SK-N-SH (cell line): ENCODE measurements around the gene ANKS1B. TPM values are rescaled to one million over a fixed set of nuclear protein-coding genes. Genes with fewer than 3 reads are reported as not detected.

Source experiments
- CTCF ChIA-PET: fragments of 300-600, 350-600 bp; formaldehyde crosslinking; extraction: SDS; loops from one replicate; lab custom pipeline; 2021; lab: Yijun Ruan, JAX
- POLR2A ChIA-PET: fragments of 350-600 bp; sonication (Branson Sonifier 250); formaldehyde crosslinking; extraction: SDS; loops from one replicate; lab custom pipeline; 2020; ENCODE audit warnings: antibody characterized with exemption, inconsistent platforms; lab: Yijun Ruan, JAX
- DNase-seq: peaks from one replicate; pipeline ENCODE4 v3.0.0; 2012
- H2AFZ ChIP-seq: fragments of 200-600 bp; sonication (generic); 2 replicates; pipeline ENCODE4 v1.8.1; 2016; ENCODE audit warnings: antibody characterized with exemption, mild to moderate bottlenecking, low read depth
- H3F3A ChIP-seq: fragments of 200-600 bp; sonication (generic); replicated peaks from 2 replicates; pipeline ENCODE3; 2016; ENCODE audit warnings: antibody characterized with exemption, mild to moderate bottlenecking; ENCODE audit not compliant: insufficient read depth
- H3K27ac ChIP-seq, 2 experiments: fragments of 200-500 bp in 1 of 2; fragments of 200-600 bp in 1 of 2; sonication (Bioruptor generic) in 1 of 2; sonication (generic), shearing (Covaris generic) in 1 of 2; 2 replicates each; pipeline versions ENCODE4 v1.5.1 to v1.6.1; 2014 to 2016; ENCODE audit warnings: low read depth in 2 of 2, inconsistent platforms in 1 of 2, low read length in 1 of 2, mild to moderate bottlenecking in 1 of 2, mixed read lengths in 1 of 2
- H3K27me3 ChIP-seq: fragments of 200-600 bp; sonication (generic), shearing (Covaris generic); 2 replicates; pipeline ENCODE4 v1.6.1; 2016; ENCODE audit warnings: mixed run types; ENCODE audit not compliant: insufficient read depth
- H3K36me3 ChIP-seq, 2 experiments: fragments of 200-500 bp in 1 of 2; fragments of 200-600 bp in 1 of 2; sonication (Bioruptor generic) in 1 of 2; sonication (generic) in 1 of 2; replicated peaks in 1 of 2; 2 replicates each; pipeline versions ENCODE3 to v1.5.1; 2014 to 2016; ENCODE audit warnings: low read length in 1 of 2, mild to moderate bottlenecking in 1 of 2; ENCODE audit not compliant: insufficient read depth in 2 of 2, control insufficient read depth in 1 of 2
- H3K4me1 ChIP-seq, 2 experiments: fragments of 200-500 bp in 1 of 2; fragments of 200-600 bp in 1 of 2; sonication (Bioruptor generic) in 1 of 2; sonication (generic), shearing (Covaris generic) in 1 of 2; 2 replicates each; pipeline versions ENCODE4 v1.5.1 to v1.6.1; 2014 to 2016; ENCODE audit warnings: low read depth in 1 of 2, low read length in 1 of 2, mixed run types in 1 of 2; ENCODE audit not compliant: insufficient read depth in 2 of 2, control insufficient read depth in 1 of 2
- H3K4me2 ChIP-seq: fragments of 200-600 bp; sonication (generic), shearing (Covaris generic); 2 replicates; pipeline ENCODE4 v1.6.1; 2017; ENCODE audit warnings: mixed run types
- H3K4me3 ChIP-seq, 2 experiments: fragments of 200-500 bp in 1 of 2; fragments of 200-600 bp in 1 of 2; sonication (Bioruptor generic) in 1 of 2; sonication (generic), shearing (Covaris generic) in 1 of 2; 2 replicates each; pipeline versions ENCODE4 v1.5.1 to v1.8.1; 2014 to 2016; ENCODE audit warnings: low read depth in 2 of 2, inconsistent platforms in 1 of 2, low read length in 1 of 2, mild to moderate bottlenecking in 1 of 2, mixed read lengths in 1 of 2, moderate library complexity in 1 of 2
- H3K79me2 ChIP-seq: fragments of 200-600 bp; sonication (generic); 2 replicates; pipeline ENCODE4 v1.8.1; 2017; ENCODE audit warnings: mild to moderate bottlenecking; ENCODE audit not compliant: insufficient read depth
- H3K9ac ChIP-seq: fragments of 200-600 bp; sonication (generic); 2 replicates; pipeline ENCODE4 v1.6.1; 2017; ENCODE audit warnings: mixed run types
- H3K9me2 ChIP-seq: fragments of 200-600 bp; sonication (generic); 2 replicates; pipeline ENCODE4 v1.6.1; 2017; ENCODE audit warnings: mixed run types
- H3K9me3 ChIP-seq: fragments of 200-600 bp; sonication (generic); 2 replicates; pipeline ENCODE4 v1.6.1; 2017; ENCODE audit warnings: mixed run types, mild to moderate bottlenecking, moderate library complexity
- H4K20me1 ChIP-seq: fragments of 200-600 bp; sonication (generic); 2 replicates; pipeline ENCODE4 v1.6.1; 2017; ENCODE audit warnings: mild to moderate bottlenecking, mixed run types; ENCODE audit not compliant: insufficient read depth
- CHD2 ChIP-seq: fragments of 150-350 bp; IDR thresholded peaks from 2 replicates; pipeline ENCODE4 v1.6.1; 2018; ENCODE audit warnings: low read length; ENCODE audit not compliant: partially characterized antibody
- EP300 ChIP-seq, 2 experiments: IDR thresholded peaks; 2 replicates each; pipeline versions ENCODE4 v1.4.0 to v1.6.1; 2012; ENCODE audit warnings: borderline replicate concordance in 1 of 2, low read depth in 1 of 2, low read length in 1 of 2
- EZH2phosphoT487 ChIP-seq: fragments of 200-600 bp; sonication (generic); IDR thresholded peaks from 2 replicates; pipeline ENCODE4 v1.6.1; 2017; ENCODE audit warnings: low read depth, mixed run types, mild to moderate bottlenecking, antibody characterized with exemption, moderate library complexity, borderline replicate concordance
- FOXM1 ChIP-seq: IDR thresholded peaks from 2 replicates; pipeline ENCODE4 v1.4.0; 2012; ENCODE audit warnings: low read depth, mild to moderate bottlenecking
- GATA2 ChIP-seq: sonication (generic); formaldehyde crosslinking; IDR thresholded peaks from 2 replicates; pipeline ENCODE4 v1.5.0; 2020; ENCODE audit warnings: mild to moderate bottlenecking, missing genetic modification reagents
- MXI1 ChIP-seq: IDR thresholded peaks from 2 replicates; pipeline ENCODE4 v1.6.1; 2012; ENCODE audit warnings: mild to moderate bottlenecking, low read depth, low read length, improper control_type of control experiment
- RAD21 ChIP-seq: IDR thresholded peaks from 2 replicates; pipeline ENCODE4 v1.6.1; 2012; ENCODE audit warnings: mild to moderate bottlenecking, low read length
- RCOR1 ChIP-seq: fragments of 150-350 bp; IDR thresholded peaks from 2 replicates; pipeline ENCODE4 v1.6.1; 2017; ENCODE audit warnings: antibody characterized with exemption, low read length
- REST ChIP-seq: IDR thresholded peaks from 2 replicates; pipeline ENCODE4 v1.6.1; 2012; ENCODE audit warnings: mild to moderate bottlenecking, low read depth, low read length, moderate library complexity
- RFX5 ChIP-seq: IDR thresholded peaks from 2 replicates; pipeline ENCODE4 v1.6.1; 2012; ENCODE audit warnings: mild to moderate bottlenecking, improper control_type of control experiment, low read length
- TCF12 ChIP-seq: IDR thresholded peaks from 2 replicates; pipeline ENCODE4 v1.4.0; 2012
- TEAD4 ChIP-seq: IDR thresholded peaks from 2 replicates; pipeline ENCODE4 v1.4.0; 2012; ENCODE audit warnings: mild to moderate bottlenecking, borderline replicate concordance; ENCODE audit not compliant: insufficient read depth
- YY1 ChIP-seq: IDR thresholded peaks from 2 replicates; pipeline ENCODE4 v1.4.0; 2012; ENCODE audit warnings: low read depth, mild to moderate bottlenecking
- WGBS: methylation state at CpG from one replicate; pipeline ENCODE4 v1.1.6; 2017; ENCODE audit warnings: low lambda C conversion rate; 5-methylcytosine and 5-hydroxymethylcytosine counted together
- polyA plus RNA-seq, 3 experiments: library from polyadenylated mRNA; depleted of rRNA; stranded (reverse); fragments of >200 nt; gene quantifications; 2 replicates each; pipeline ENCODE4 v1.2.3, GENCODE V29; 2012
- TF ChIP-seq, protein P1 (sequence below): IDR thresholded peaks from 2 replicates; pipeline ENCODE4 v1.4.0; 2012; ENCODE audit warnings: low read depth, borderline replicate concordance

The ANKS1B gene
- polyA plus RNA-seq, 1 of the 3 experiments (the other 2 are of a cell fraction), result 1.8 TPM

DNA sequence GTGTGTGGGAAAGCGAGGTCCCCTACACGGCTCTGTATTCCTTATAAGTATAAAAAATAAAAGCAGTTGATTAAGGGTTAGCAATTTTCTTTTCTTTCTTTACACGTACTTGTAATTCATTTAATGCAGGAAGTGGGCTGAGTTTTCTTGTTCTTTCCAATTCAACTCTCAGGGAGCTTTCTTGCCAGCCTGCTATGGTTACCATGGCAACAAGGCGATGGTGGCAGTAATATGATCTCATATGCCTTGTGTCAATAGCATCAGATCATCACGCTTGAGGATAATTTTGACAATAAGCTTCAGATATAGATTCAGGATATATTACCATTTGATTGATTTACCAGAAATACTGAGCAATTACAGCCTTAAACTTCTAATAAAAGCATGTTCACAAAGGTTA, 873.1 kb downstream of the ANKS1B start:
- Histone ChIP-seq H3K9me2 (no peaks in the 10 kb centered on the region), H3K4me2 (no peak overlapping the region), H3K9me3 (no peaks in the 10 kb centered on the region), H4K20me1 (no peaks in the 10 kb centered on the region), H3K4me3 (no peak overlapping the region), H3K27ac (no peak overlapping the region), H2AFZ (no peak overlapping the region), H3K36me3 (no peaks in the 10 kb centered on the region), H3F3A (no peaks in the 10 kb centered on the region), H3K27me3 (no peaks in the 10 kb centered on the region)
- CTCF ChIA-PET, result no interaction called here
- DNase-seq, result no peak
- 38% methylated on average over 5 of the region's 5 CpGs for WGBS
- no peak for TF ChIP-seq EZH2phosphoT487
- TF ChIP-seq EP300 (IDR thresholded peaks at IDR 0.05; ENCODE audit: borderline replicate concordance in 1 of 2, low read depth in 1 of 2, low read length in 1 of 2), result no peak
- TF ChIP-seq, protein P1, sequence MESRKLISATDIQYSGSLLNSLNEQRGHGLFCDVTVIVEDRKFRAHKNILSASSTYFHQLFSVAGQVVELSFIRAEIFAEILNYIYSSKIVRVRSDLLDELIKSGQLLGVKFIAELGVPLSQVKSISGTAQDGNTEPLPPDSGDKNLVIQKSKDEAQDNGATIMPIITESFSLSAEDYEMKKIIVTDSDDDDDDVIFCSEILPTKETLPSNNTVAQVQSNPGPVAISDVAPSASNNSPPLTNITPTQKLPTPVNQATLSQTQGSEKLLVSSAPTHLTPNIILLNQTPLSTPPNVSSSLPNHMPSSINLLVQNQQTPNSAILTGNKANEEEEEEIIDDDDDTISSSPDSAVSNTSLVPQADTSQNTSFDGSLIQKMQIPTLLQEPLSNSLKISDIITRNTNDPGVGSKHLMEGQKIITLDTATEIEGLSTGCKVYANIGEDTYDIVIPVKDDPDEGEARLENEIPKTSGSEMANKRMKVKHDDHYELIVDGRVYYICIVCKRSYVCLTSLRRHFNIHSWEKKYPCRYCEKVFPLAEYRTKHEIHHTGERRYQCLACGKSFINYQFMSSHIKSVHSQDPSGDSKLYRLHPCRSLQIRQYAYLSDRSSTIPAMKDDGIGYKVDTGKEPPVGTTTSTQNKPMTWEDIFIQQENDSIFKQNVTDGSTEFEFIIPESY, result no peak
- no peak for TF ChIP-seq YY1
- TF ChIP-seq TCF12, result no peak
- no peak for TF ChIP-seq RFX5
- TF ChIP-seq RAD21, result no peak
- TF ChIP-seq MXI1, result no peak
- TF ChIP-seq, all 33 proteins: peak for 0
- H3K9ac ChIP-seq, result no peak overlapping the region
- POLR2A ChIA-PET, result no interaction called here
- H3K79me2 ChIP-seq, result no peaks in the 10 kb centered on the region
- H3K4me1 ChIP-seq, result peaks cover 2 to 8% of the 10 kb centered on the region in 2 experiments; a peak in 2 of 4 replicates

DNA sequence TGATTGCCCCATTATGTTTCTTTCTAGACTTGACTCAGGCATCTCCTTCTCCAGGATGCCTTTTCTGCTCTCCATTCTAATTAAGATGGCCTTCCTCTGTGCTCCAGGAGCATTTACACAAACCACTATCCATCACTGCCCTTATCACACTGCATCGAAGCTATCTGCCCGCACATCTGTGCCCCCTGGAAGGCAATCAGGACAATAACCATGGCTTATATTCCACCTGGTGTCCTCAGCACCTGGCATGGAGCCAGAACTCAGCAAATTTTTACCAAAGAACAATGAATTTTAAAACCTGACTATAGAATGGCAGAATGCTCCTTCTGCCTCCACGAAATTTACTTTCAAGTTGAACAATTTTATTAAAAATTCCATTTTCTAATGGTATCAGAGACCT, 873.9 kb downstream of the ANKS1B start:
- CTCF ChIA-PET, result no interaction called here
- Histone ChIP-seq H3K79me2 (no peaks in the 10 kb centered on the region), H3K27me3 (no peaks in the 10 kb centered on the region), H2AFZ (no peak overlapping the region), H3K9me2 (no peaks in the 10 kb centered on the region), H3K9me3 (no peaks in the 10 kb centered on the region), H3K4me3 (no peak overlapping the region), H3K27ac (no peak overlapping the region), H3K36me3 (no peaks in the 10 kb centered on the region), H3K9ac (no peak overlapping the region), H3K4me2 (no peak overlapping the region), H3K4me1 (peaks cover 2 to 8% of the 10 kb centered on the region in 2 experiments; a peak in 2 of 4 replicates), H3F3A (no peaks in the 10 kb centered on the region), H4K20me1 (no peaks in the 10 kb centered on the region)
- POLR2A ChIA-PET, result no interaction called here
- DNase-seq, result no peak
- TF ChIP-seq EZH2phosphoT487, result no peak
- TF ChIP-seq GATA2 (CRISPR knock-in tag), result peak; percentile 26; the same call in 1 of the 2 replicates
- no peak for TF ChIP-seq TEAD4
- WGBS, result 6% methylated on average over 3 of the region's 3 CpGs

DNA sequence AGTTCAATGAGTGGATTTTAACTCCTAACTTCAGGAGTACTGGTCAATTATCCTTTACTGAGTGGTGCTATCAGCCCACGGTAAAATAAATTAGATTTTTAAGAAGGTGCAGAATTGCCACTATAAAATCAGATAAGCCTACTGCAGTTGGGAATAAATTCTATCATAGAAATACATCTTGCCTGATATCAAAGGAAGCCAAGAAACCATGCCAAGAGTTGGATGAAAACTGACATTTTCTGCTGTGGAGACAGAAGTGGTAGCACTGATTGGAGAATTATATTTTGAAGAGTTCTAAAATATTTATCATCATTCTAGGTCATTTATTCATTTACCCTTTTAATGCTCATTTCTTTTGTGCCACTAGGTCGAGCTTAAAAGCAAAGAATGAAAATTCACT, 874.5 kb downstream of the ANKS1B start:
- DNase-seq, result no peak
- Histone ChIP-seq H3K4me1 (peaks cover 2 to 8% of the 10 kb centered on the region in 2 experiments; a peak in 2 of 4 replicates), H3K4me2 (no peak overlapping the region), H3K27ac (no peak overlapping the region), H3K4me3 (no peak overlapping the region), H3K9me2 (no peaks in the 10 kb centered on the region), H3K79me2 (no peaks in the 10 kb centered on the region), H3K36me3 (no peaks in the 10 kb centered on the region), H3K27me3 (no peaks in the 10 kb centered on the region), H3K9me3 (no peaks in the 10 kb centered on the region), H2AFZ (no peak overlapping the region), H3F3A (no peaks in the 10 kb centered on the region), H3K9ac (no peak overlapping the region), H4K20me1 (no peaks in the 10 kb centered on the region)
- ChIA-PET CTCF (no interaction called here), POLR2A (no interaction called here)
- WGBS, result 23% methylated on average over 2 of the region's 2 CpGs
- TF ChIP-seq YY1, result no peak
- no peak for TF ChIP-seq RCOR1
- TF ChIP-seq, protein P1, result no peak
- TF ChIP-seq REST, result no peak
- no peak for TF ChIP-seq FOXM1
- no peak for TF ChIP-seq MXI1
- TF ChIP-seq RAD21, result no peak
- TF ChIP-seq CHD2, result no peak
